ENCODE data around the gene CCDC170. TPM values are rescaled to one million over a fixed set of nuclear protein-coding genes. Genes with fewer than 3 reads are reported as not detected.

The CCDC170 gene
- polyA plus RNA-seq, 1 donor from 2014 or later: 0.15 TPM

GRCh38 chr6:151635741-151636140 lies 141.9 kb downstream of the CCDC170 start:
- Histone ChIP-seq H2AFZ (ENCODE audit: low read depth, low read length) (no peak overlapping the region), H3K9me3 (ENCODE audit: low read length) (no peaks in the 10 kb centered on the region), H3K79me2 (replicated peaks; ENCODE audit: insufficient read depth, low read length) (no peaks in the 10 kb centered on the region), H3F3A (ENCODE audit: insufficient read depth, low read length, poor library complexity, severe bottlenecking) (no peaks in the 10 kb centered on the region), H3K27me3 (ENCODE audit: insufficient read depth, low read depth, low read length) (no peaks in the 10 kb centered on the region), H3K9ac (ENCODE audit: low read length) (no peak overlapping the region), H3K27ac (ENCODE audit: low read length) (no peak overlapping the region), H3K4me2 (ENCODE audit: low read length) (no peak overlapping the region), H3K36me3 (ENCODE audit: insufficient read depth, low read length) (no peaks in the 10 kb centered on the region), H4K20me1 (ENCODE audit: insufficient read depth) (no peaks in the 10 kb centered on the region), H3K9me2 (ENCODE audit: insufficient read depth, low read length) (no peaks in the 10 kb centered on the region), H3K4me3 (ENCODE audit: low read length) (no peak overlapping the region)
- TF ChIP-seq TAF1 (IDR thresholded peaks at IDR 0.05; ENCODE audit: low read depth) (no peak), EZH2 (IDR thresholded peaks at IDR 0.05; ENCODE audit: borderline replicate concordance, insufficient read depth, low read length, poor library complexity, severe bottlenecking) (no peak), CTCF (IDR thresholded peaks at IDR 0.05; ENCODE audit: poor library complexity, severe bottlenecking) (no peak)

- no peaks in the 10 kb centered on the region for H3F3A ChIP-seq (ENCODE audit: insufficient read depth, low read length, poor library complexity, severe bottlenecking)
Observed at GRCh38 chr6:151637814-151638213, 144.0 kb downstream of the CCDC170 start.

GRCh38 chr6:151639750-151640149 lies 145.9 kb downstream of the CCDC170 start:
- no peaks in the 10 kb centered on the region for H4K20me1 ChIP-seq (ENCODE audit: insufficient read depth)
- no peak overlapping the region for H3K9ac ChIP-seq (ENCODE audit: low read length)
- TF ChIP-seq EP300 (conservative IDR thresholded peaks at IDR 0.05; ENCODE audit: poor library complexity, severe bottlenecking): no peak
- no peak for TF ChIP-seq TAF1 (IDR thresholded peaks at IDR 0.05; ENCODE audit: low read depth)
- no peak for TF ChIP-seq EZH2 (IDR thresholded peaks at IDR 0.05; ENCODE audit: borderline replicate concordance, insufficient read depth, low read length, poor library complexity, severe bottlenecking)
- TF ChIP-seq CTCF (IDR thresholded peaks at IDR 0.05; ENCODE audit: poor library complexity, severe bottlenecking): no peak
- TF ChIP-seq REST (IDR thresholded peaks at IDR 0.05; ENCODE audit: borderline replicate concordance): no peak
- TF ChIP-seq SMC3 (conservative IDR thresholded peaks at IDR 0.05; ENCODE audit: poor library complexity): no peak
- no peak for TF ChIP-seq RAD21 (conservative IDR thresholded peaks at IDR 0.05)
- TF ChIP-seq MXI1 (conservative IDR thresholded peaks at IDR 0.05; ENCODE audit: poor library complexity, severe bottlenecking): no peak
- TF ChIP-seq POLR2AphosphoS5 (IDR thresholded peaks at IDR 0.05): no peak
- no peak overlapping the region for H3K4me3 ChIP-seq (ENCODE audit: low read length)
- no peaks in the 10 kb centered on the region for H3K27me3 ChIP-seq (ENCODE audit: insufficient read depth, low read depth, low read length)
- no peaks in the 10 kb centered on the region for H3F3A ChIP-seq (ENCODE audit: insufficient read depth, low read length, poor library complexity, severe bottlenecking)
- no peak overlapping the region for H3K27ac ChIP-seq (ENCODE audit: low read length)
- no peaks in the 10 kb centered on the region for H3K9me3 ChIP-seq (ENCODE audit: low read length)
- no peaks in the 10 kb centered on the region for H3K36me3 ChIP-seq (ENCODE audit: insufficient read depth, low read length)
- H3K79me2 ChIP-seq (replicated peaks; ENCODE audit: insufficient read depth, low read length): no peaks in the 10 kb centered on the region
- H3K9me2 ChIP-seq (ENCODE audit: insufficient read depth, low read length): no peaks in the 10 kb centered on the region
- H3K4me2 ChIP-seq (ENCODE audit: low read length): no peak overlapping the region
- H2AFZ ChIP-seq (ENCODE audit: low read depth, low read length): no peak overlapping the region

More at GRCh38 chr6:151637814-151638213, 144.0 kb downstream of the CCDC170 start:
- H3K9ac ChIP-seq (ENCODE audit: low read length): no peak overlapping the region
- no peak overlapping the region for H3K4me3 ChIP-seq (ENCODE audit: low read length)
- no peak overlapping the region for H3K27ac ChIP-seq (ENCODE audit: low read length)
- no peaks in the 10 kb centered on the region for H3K9me2 ChIP-seq (ENCODE audit: insufficient read depth, low read length)
- H3K36me3 ChIP-seq (ENCODE audit: insufficient read depth, low read length): no peaks in the 10 kb centered on the region
- no peaks in the 10 kb centered on the region for H4K20me1 ChIP-seq (ENCODE audit: insufficient read depth)
- no peaks in the 10 kb centered on the region for H3K27me3 ChIP-seq (ENCODE audit: insufficient read depth, low read depth, low read length)
- H3K9me3 ChIP-seq (ENCODE audit: low read length): no peaks in the 10 kb centered on the region
- TF ChIP-seq EZH2 (IDR thresholded peaks at IDR 0.05; ENCODE audit: borderline replicate concordance, insufficient read depth, low read length, poor library complexity, severe bottlenecking) (no peak), POLR2AphosphoS5 (IDR thresholded peaks at IDR 0.05) (no peak), SMC3 (conservative IDR thresholded peaks at IDR 0.05; ENCODE audit: poor library complexity) (no peak)
- H2AFZ ChIP-seq (ENCODE audit: low read depth, low read length): no peak overlapping the region
- H3K79me2 ChIP-seq (replicated peaks; ENCODE audit: insufficient read depth, low read length): no peaks in the 10 kb centered on the region
- no peak overlapping the region for H3K4me2 ChIP-seq (ENCODE audit: low read length)
